Breast epithelium (tissue), 3 donors: ENCODE measurements around the gene RTL10.

ENCODE experiments used
- POLR2A ChIP-seq: fragments of 450-650 bp; IDR thresholded peaks from one replicate; pipeline ENCODE4 v1.6.1; 2016; ENCODE audit warnings: antibody characterized with exemption, mild to moderate bottlenecking, moderate library complexity
- TF ChIP-seq, protein P1 (sequence below), 3 donors: fragments of 450-650 bp; IDR thresholded peaks; one replicate each; pipeline ENCODE4 v1.5.1; 2016 to 2017; ENCODE audit warnings: antibody characterized with exemption in 3 of 3, mild to moderate bottlenecking in 3 of 3, moderate library complexity in 3 of 3

GRCh38 chr22:19891317-19892256, 36.9 kb upstream of the RTL10 start:
- no peak for TF ChIP-seq POLR2A
- TF ChIP-seq, protein P1, sequence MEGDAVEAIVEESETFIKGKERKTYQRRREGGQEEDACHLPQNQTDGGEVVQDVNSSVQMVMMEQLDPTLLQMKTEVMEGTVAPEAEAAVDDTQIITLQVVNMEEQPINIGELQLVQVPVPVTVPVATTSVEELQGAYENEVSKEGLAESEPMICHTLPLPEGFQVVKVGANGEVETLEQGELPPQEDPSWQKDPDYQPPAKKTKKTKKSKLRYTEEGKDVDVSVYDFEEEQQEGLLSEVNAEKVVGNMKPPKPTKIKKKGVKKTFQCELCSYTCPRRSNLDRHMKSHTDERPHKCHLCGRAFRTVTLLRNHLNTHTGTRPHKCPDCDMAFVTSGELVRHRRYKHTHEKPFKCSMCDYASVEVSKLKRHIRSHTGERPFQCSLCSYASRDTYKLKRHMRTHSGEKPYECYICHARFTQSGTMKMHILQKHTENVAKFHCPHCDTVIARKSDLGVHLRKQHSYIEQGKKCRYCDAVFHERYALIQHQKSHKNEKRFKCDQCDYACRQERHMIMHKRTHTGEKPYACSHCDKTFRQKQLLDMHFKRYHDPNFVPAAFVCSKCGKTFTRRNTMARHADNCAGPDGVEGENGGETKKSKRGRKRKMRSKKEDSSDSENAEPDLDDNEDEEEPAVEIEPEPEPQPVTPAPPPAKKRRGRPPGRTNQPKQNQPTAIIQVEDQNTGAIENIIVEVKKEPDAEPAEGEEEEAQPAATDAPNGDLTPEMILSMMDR (IDR thresholded peaks at IDR 0.05), result no peak
